Measurements from ENCODE around the gene KLK10.

- no peak for TF ChIP-seq POLR2AphosphoS5 (IDR thresholded peaks at IDR 0.05)
- no peak for TF ChIP-seq POLR2A (IDR thresholded peaks at IDR 0.05; ENCODE audit: low read depth)
- TF ChIP-seq, protein P1, sequence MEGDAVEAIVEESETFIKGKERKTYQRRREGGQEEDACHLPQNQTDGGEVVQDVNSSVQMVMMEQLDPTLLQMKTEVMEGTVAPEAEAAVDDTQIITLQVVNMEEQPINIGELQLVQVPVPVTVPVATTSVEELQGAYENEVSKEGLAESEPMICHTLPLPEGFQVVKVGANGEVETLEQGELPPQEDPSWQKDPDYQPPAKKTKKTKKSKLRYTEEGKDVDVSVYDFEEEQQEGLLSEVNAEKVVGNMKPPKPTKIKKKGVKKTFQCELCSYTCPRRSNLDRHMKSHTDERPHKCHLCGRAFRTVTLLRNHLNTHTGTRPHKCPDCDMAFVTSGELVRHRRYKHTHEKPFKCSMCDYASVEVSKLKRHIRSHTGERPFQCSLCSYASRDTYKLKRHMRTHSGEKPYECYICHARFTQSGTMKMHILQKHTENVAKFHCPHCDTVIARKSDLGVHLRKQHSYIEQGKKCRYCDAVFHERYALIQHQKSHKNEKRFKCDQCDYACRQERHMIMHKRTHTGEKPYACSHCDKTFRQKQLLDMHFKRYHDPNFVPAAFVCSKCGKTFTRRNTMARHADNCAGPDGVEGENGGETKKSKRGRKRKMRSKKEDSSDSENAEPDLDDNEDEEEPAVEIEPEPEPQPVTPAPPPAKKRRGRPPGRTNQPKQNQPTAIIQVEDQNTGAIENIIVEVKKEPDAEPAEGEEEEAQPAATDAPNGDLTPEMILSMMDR (IDR thresholded peaks at IDR 0.05) = no peak
These were observed 9.3 kb downstream of the KLK10 start for GRCh38 chr19:51010066-51010795.

Data from esophagus muscularis mucosa (tissue), 3 donors.